Fibroblast of pulmonary artery (primary cell): ENCODE data around the gene ZMAT5.

Experiments used
- DNase-seq: peaks from one replicate; pipeline ENCODE4 v3.0.0-alpha.2; 2010; ENCODE audit warnings: low read depth
- H3K4me3 ChIP-seq: replicated peaks from 2 replicates; pipeline ENCODE4 v1.5.1; 2011; ENCODE audit warnings: low read depth, mild to moderate bottlenecking, control low read depth, low read length, moderate library complexity
- TF ChIP-seq, protein P1 (sequence below): IDR thresholded peaks from 2 replicates; pipeline ENCODE4 v1.5.1; 2011; ENCODE audit warnings: mild to moderate bottlenecking, control low read depth, low read length, inconsistent platforms; ENCODE audit errors: missing control alignments

ZMAT5 gene

DNA sequence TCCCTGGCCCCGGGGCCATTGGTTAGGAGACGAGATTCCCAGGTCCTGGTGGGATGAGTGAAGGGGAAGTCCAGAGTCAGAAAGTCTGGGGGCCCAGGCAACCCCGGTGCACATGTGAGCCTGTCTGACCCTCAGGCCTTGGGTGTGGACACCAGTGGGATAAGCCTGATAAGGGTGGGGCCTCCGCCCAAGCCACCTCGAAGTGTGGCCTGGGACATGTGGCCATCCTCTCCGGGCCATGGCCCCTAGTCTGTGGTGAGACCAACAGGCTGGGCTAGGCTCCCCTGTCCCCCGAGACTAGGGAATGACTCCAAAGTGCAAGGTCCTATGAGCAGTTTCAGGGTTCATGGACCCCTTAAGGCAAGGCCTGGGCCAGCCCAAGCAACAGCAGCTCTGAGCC, 40.7 kb downstream of the ZMAT5 start:
- no peak overlapping the region for H3K4me3 ChIP-seq
- TF ChIP-seq, protein P1, sequence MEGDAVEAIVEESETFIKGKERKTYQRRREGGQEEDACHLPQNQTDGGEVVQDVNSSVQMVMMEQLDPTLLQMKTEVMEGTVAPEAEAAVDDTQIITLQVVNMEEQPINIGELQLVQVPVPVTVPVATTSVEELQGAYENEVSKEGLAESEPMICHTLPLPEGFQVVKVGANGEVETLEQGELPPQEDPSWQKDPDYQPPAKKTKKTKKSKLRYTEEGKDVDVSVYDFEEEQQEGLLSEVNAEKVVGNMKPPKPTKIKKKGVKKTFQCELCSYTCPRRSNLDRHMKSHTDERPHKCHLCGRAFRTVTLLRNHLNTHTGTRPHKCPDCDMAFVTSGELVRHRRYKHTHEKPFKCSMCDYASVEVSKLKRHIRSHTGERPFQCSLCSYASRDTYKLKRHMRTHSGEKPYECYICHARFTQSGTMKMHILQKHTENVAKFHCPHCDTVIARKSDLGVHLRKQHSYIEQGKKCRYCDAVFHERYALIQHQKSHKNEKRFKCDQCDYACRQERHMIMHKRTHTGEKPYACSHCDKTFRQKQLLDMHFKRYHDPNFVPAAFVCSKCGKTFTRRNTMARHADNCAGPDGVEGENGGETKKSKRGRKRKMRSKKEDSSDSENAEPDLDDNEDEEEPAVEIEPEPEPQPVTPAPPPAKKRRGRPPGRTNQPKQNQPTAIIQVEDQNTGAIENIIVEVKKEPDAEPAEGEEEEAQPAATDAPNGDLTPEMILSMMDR = no peak
- DNase-seq = no peak

DNA sequence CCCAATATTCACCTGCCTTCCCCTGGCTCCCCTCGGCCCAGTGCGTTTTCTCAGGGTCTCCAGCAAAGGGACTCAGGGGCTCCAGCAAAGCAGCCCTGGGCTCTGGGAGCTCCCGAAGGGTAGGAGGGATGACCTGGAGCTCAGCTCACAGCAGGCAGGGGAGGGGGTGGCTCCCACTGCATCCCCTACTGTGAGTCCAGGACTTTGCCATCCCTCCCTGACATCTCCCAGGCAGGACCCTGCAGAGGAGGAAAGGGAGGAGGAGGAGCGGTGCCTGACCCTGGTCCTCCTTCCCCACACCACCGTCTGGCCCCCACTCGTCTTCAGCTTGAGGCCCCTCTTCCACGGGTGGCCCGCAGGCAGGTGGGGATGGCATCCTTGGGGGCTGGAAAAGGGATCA, 42.0 kb downstream of the ZMAT5 start:
- DNase-seq = no peak
- TF ChIP-seq, protein P1 = no peak
- no peak overlapping the region for H3K4me3 ChIP-seq

DNA sequence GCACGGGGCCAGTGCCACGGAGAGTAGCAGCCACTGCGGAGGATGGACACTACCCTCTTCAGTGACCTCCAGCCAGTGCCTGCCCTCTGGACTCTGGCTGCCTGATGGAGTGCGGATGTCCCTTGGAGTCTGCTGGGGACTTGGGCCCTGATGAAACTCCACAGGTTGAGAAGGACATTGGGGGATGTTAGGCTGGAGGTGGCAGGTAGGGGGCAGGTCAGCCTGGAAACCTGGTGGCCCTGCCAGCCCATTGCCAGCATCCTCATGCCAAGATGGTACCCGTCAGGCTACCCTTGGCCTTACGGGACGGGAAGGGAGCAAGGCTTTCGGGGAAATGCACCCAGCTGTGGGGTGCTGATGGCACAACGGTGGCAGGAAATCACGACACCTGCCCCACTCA, 43.0 kb downstream of the ZMAT5 start:
- no peak for DNase-seq
- TF ChIP-seq, protein P1 = no peak
- H3K4me3 ChIP-seq = no peak overlapping the region

DNA sequence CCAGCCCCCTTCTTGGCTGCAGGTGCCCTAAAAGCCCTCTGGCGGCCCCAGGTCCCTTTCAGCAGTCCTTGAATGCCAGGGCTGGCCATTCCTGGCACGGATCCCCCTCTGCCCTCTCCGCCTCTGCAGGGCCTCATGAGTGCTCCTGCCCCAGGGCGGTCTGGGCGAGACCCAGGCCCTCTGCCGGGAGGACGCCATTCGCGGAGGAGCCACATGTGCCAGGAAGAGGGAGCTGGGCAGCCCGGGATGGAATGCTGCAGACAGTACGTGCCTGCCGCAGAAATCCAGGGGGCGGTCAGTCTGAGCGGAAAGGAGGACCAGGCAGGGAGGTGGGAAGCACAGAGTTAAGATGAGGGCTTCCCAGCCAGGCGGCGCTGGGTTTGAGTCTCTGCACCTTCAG, 44.2 kb downstream of the ZMAT5 start:
- no peak for DNase-seq
- TF ChIP-seq, protein P1 = no peak
- no peak overlapping the region for H3K4me3 ChIP-seq

DNA sequence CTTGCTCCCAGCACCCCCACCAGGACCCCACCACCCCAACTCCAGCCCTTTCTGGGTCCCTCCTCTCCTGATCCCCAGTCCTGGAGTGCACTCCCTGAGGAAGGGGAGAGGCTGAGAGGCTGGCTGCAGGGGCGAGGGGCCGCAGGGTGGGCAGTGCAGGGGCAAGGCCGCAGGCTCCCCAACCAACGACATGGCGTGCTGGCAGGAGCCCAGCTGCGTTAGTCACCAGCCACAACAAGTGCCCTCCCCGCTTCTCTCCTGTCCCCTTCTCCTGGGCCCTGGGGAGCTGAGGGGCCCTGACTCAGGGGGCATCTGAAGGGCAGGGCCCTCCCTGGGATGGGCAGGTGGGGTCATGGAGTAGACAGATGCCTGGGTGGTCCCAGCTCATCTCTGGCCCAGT, 44.7 kb downstream of the ZMAT5 start:
- TF ChIP-seq, protein P1 = no peak
- no peak overlapping the region for H3K4me3 ChIP-seq
- DNase-seq = no peak

DNA sequence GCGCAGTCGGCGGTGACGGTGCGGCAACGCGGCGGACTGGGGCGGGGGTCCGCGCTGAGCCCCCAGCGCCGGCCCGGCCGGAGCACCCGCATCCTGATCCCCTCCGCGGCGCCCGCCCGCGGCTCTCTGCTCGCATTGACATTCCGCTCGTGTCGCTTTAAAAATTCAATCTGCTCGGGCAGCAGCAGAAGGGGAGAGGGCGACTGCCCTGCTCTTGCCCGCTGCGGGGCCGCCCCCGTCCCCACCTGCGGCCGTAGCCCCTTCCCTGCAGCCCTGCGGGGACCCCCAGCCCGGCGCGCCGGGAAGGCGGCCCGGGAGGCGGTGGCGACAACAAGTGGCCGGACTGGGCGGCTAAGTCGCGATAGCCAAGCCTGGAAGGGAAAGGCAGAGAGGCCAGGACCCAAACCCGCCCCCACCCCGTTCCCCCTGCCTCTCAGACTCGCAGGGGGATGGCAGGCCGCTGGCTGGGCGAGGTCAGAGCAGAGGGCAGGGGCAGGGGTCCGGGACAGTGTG, 45.9 kb downstream of the ZMAT5 start:
- no peak for DNase-seq
- no peak overlapping the region for H3K4me3 ChIP-seq
- TF ChIP-seq, protein P1 = no peak

DNA sequence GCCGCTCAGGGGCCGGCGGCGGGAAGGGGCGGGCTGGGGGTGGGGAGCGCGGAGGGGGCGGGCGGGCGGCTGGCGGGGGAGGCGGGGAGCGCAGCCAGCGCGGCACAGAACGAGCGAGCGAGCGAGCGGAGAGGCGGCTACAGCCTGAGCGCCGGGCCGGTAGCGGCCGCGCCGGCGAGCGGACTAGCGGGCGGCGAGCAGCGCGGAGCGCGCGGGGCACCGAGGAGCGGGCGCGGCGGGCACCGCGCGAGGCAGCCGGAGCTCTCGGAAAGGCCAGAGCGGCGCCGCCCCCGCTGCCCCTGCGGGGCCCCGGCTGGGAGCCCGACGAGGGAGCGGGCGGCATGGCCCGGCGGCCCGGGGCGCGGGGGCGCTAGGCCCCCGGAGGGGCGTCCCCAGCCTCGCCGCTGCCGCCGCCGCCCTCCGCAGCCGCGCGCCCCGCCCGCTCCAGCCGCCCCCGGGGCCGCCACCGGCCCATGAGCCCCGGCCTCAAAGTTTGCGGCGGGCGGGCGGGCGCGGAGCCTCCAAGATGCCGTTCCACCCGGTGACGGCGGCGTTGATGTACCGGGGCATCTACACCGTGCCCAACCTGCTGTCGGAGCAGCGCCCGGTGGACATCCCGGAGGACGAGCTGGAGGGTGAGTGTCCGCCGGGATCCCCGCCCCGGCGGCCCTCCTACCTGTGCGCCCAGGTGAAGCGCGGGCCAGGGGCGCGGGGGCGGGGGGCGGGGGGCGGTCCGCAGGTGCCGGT, 46.7 kb downstream of the ZMAT5 start, which contains the start of gene CABP7:
CABP7 (plus strand) TSS at position 105 of the 747 bp plus-strand sequence; CDS start at position 527, 422 bp downstream.
- no peak within 1 kb of the TSS for H3K4me3 ChIP-seq
- DNase-seq = no peak
- TF ChIP-seq, protein P1 = no peak
